ENCODE data around the gene THSD1. TPM values are rescaled to one million over a fixed set of nuclear protein-coding genes. Genes with fewer than 3 reads are reported as not detected.
A peak's percentile ranks its signal among the peaks of the same experiment; 100 is the strongest.
"Not testable (repeated sequence)": the region's sequence is repeated elsewhere in the genome, so short reads cannot be mapped to it uniquely, and the experiment has no call there.

THSD1 gene
- total RNA-seq, 1 experiment from 2014 or later = 0.11 TPM

DNA sequence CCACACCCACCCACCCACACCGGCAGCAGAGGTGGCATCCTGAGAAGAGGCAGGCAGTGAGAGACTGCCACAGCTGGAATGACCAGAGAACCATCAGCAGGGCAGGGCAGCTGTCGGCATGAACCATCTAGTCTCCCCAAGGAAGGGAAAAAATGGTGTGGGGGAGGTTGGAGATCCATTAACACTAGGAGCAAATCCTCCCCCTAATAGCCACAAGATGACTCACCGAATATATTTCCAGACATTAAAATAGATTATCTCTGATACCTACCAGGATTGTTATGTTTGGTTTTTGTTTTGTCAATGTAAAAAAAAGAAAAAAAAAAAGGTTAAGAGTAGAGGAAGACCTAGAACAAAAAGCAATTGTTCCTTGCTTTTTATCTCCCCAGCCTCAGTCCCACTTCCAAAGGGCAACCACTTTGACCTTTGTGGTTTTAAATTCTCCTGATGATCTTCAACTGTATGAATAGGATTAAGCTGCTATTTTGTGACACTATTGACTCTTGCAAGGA, 34.2 kb downstream of the THSD1 start:
- Mint-ChIP-seq H3K27ac (ENCODE audit: unreplicated experiment) (no peak overlapping the region), H3K27me3 (ENCODE audit: insufficient read depth, unreplicated experiment) (no peaks in the 10 kb centered on the region), H3K4me3 (ENCODE audit: unreplicated experiment) (no peak overlapping the region), H3K4me1 (ENCODE audit: low read depth, unreplicated experiment) (peaks cover 17% of the 10 kb centered on the region), H3K36me3 (ENCODE audit: insufficient read depth, unreplicated experiment) (no peaks in the 10 kb centered on the region), H3K9me3 (ENCODE audit: unreplicated experiment) (no peaks in the 10 kb centered on the region)
- H3K9me3 ChIP-seq = no peaks in the 10 kb centered on the region
- no TSS peak for BruUV-seq (replicated peaks)
- peaks cover 17% of the 10 kb centered on the region for H3K4me1 ChIP-seq
- no peak overlapping the region for H3K4me3 ChIP-seq (ENCODE audit: low read depth, low read length)
- DNase-seq = peak in 1 of 2 experiments; percentile 8
- ChIA-PET POLR2A (no interaction called here), CTCF (interaction anchor here (1.0 kb wide), 1 partner anchor 79 kb away, joined by 3 read pairs; the partner anchor contains the start of gene VPS36)
- TF ChIP-seq, protein P1, sequence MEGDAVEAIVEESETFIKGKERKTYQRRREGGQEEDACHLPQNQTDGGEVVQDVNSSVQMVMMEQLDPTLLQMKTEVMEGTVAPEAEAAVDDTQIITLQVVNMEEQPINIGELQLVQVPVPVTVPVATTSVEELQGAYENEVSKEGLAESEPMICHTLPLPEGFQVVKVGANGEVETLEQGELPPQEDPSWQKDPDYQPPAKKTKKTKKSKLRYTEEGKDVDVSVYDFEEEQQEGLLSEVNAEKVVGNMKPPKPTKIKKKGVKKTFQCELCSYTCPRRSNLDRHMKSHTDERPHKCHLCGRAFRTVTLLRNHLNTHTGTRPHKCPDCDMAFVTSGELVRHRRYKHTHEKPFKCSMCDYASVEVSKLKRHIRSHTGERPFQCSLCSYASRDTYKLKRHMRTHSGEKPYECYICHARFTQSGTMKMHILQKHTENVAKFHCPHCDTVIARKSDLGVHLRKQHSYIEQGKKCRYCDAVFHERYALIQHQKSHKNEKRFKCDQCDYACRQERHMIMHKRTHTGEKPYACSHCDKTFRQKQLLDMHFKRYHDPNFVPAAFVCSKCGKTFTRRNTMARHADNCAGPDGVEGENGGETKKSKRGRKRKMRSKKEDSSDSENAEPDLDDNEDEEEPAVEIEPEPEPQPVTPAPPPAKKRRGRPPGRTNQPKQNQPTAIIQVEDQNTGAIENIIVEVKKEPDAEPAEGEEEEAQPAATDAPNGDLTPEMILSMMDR (IDR thresholded peaks at IDR 0.05; ENCODE audit: insufficient read depth in 1 of 2, low read depth in 1 of 2, low read length in 1 of 2, severe bottlenecking in 1 of 2, unreplicated experiment in 1 of 2) = no peak
- intact Hi-C loops (cut with micrococcal nuclease; ENCODE audit: unreplicated experiment) = no loop called here
- H3K27me3 ChIP-seq (replicated peaks; ENCODE audit: control insufficient read depth, insufficient read depth, low read length) = no peaks in the 10 kb centered on the region
- H3K36me3 ChIP-seq (ENCODE audit: control insufficient read depth, insufficient read depth, low read length) = no peaks in the 10 kb centered on the region

DNA sequence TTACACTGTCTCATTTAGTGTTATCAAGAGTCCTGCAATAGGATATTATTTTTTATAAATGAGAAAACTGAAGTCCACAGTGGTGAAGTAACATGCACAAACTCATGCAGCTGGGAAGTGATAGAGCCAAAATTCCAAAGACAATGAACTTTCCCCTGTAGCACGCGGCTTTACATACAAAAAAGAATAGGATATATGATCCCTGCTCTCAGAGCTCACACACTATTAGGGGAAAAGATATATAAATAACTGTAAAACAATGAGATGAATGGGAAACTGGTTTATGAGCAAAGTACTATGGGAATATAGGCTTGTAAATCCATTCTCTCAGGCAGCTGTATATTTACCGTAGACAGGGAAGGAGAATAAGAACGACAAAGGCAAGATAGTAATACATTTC, 39.7 kb downstream of the THSD1 start:
- Histone ChIP-seq H3K36me3 (ENCODE audit: control insufficient read depth, insufficient read depth, low read length) (no peaks in the 10 kb centered on the region), H3K9me3 (no peaks in the 10 kb centered on the region), H3K27me3 (replicated peaks; ENCODE audit: control insufficient read depth, insufficient read depth, low read length) (no peaks in the 10 kb centered on the region), H3K4me3 (ENCODE audit: low read depth, low read length) (no peak overlapping the region), H3K4me1 (no peaks in the 10 kb centered on the region; the same call in 1 of the 2 replicates)
- intact Hi-C loops (cut with micrococcal nuclease; ENCODE audit: unreplicated experiment) = no loop called here
- H3K27me3 Mint-ChIP-seq (ENCODE audit: insufficient read depth, unreplicated experiment) = peaks cover 11% of the 10 kb centered on the region
- H3K4me1 Mint-ChIP-seq (ENCODE audit: low read depth, unreplicated experiment) = no peaks in the 10 kb centered on the region
- TF ChIP-seq, protein P1 (IDR thresholded peaks at IDR 0.05; ENCODE audit: insufficient read depth in 1 of 2, low read depth in 1 of 2, low read length in 1 of 2, severe bottlenecking in 1 of 2, unreplicated experiment in 1 of 2) = no peak
- no peak for DNase-seq
- no TSS peak for BruUV-seq (replicated peaks)
- no peak overlapping the region for H3K4me3 Mint-ChIP-seq (ENCODE audit: unreplicated experiment)
- ChIA-PET CTCF (no interaction called here), POLR2A (no interaction called here)
- H3K36me3 Mint-ChIP-seq (ENCODE audit: insufficient read depth, unreplicated experiment) = no peaks in the 10 kb centered on the region
- no peak overlapping the region for H3K27ac Mint-ChIP-seq (ENCODE audit: unreplicated experiment)
- H3K9me3 Mint-ChIP-seq (ENCODE audit: unreplicated experiment) = no peaks in the 10 kb centered on the region

DNA sequence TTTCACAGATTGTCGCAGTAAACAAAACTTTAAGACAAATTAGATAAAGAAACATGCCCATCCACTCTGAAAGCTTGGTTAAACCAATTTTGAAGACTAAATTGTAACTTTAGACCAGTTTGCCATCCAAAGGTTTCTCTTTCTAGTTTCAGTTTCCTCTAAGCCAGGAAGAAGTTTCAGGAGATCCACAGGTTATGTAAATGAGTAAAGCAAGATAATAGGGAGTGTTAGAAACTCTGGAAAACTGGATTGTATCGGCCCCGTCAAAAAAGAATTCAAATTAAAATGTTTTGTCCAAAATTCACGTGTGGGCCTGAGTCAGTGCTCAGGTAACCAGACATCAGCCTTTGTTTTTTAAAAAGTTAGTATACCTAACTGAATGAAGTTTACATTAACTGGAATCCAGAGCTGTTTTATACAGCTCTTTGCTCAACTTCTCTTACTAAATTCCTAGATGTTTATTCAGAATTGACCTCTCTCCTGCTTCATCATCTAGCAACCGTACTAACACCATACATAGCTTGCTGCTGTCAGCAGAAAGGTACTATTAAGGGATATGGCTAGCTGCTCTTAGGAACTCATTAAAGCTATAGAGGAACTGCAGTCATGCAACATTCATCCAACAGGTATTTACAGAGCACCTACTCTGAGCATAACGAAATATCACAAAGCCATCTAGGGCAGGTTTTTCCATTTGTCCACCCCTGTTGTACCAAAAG, 43.6 kb downstream of the THSD1 start:
- DNase-seq; BruUV-seq (replicated peaks); H3K4me3 Mint-ChIP-seq (ENCODE audit: unreplicated experiment); CTCF ChIA-PET; H3K9me3 ChIP-seq; POLR2A ChIA-PET; H3K4me3 ChIP-seq (ENCODE audit: low read depth, low read length); intact Hi-C loops (cut with micrococcal nuclease; ENCODE audit: unreplicated experiment); H3K27me3 ChIP-seq (replicated peaks; ENCODE audit: control insufficient read depth, insufficient read depth, low read length); H3K27ac Mint-ChIP-seq (ENCODE audit: unreplicated experiment); H3K4me1 Mint-ChIP-seq (ENCODE audit: low read depth, unreplicated experiment); H3K36me3 Mint-ChIP-seq (ENCODE audit: insufficient read depth, unreplicated experiment); H3K4me1 ChIP-seq; H3K36me3 ChIP-seq (ENCODE audit: control insufficient read depth, insufficient read depth, low read length); H3K9me3 Mint-ChIP-seq (ENCODE audit: unreplicated experiment): not testable (repeated sequence)
- peaks cover 11% of the 10 kb centered on the region for H3K27me3 Mint-ChIP-seq (ENCODE audit: insufficient read depth, unreplicated experiment)
